SK-N-DZ (cell line): ENCODE data around the gene CD300A.

ENCODE experiments used
- small RNA-seq, 2 experiments: library from RNA; depleted of rRNA; stranded (forward); fragments of <200 nt; gene quantifications; one replicate each; pipeline ENCODE3, GENCODE V24; 2014

Gene CD300A

Small RNA genes within 50 kb of the gene (small RNA-seq; reads per million reads assigned to genes)
- gene RNA5SP448: 0 to 0.09 reads per million in 2 experiments
